WERI-Rb-1 (cell line): ENCODE results near the gene SP4.
A peak's percentile ranks its signal among the peaks of the same experiment; 100 is the strongest.

Experiments
- DNase-seq: peaks from one replicate; pipeline ENCODE4 v3.0.0-alpha.2; 2020
- H3K27ac ChIP-seq: fragments of 250-450 bp; sonication (Bioruptor Pico); 2 replicates; pipeline ENCODE4 v1.5.1; 2020; ENCODE audit warnings: mild to moderate bottlenecking, moderate library complexity
- H3K27me3 ChIP-seq: fragments of 250-450 bp; sonication (Bioruptor Pico); 2 replicates; pipeline ENCODE4 v1.5.1; 2021; ENCODE audit warnings: mild to moderate bottlenecking, low read depth, moderate library complexity; ENCODE audit not compliant: insufficient read depth, severe bottlenecking
- H3K36me3 ChIP-seq: fragments of 250-450 bp; sonication (Bioruptor Pico); 2 replicates; pipeline ENCODE4 v1.5.1; 2020; ENCODE audit warnings: mild to moderate bottlenecking, moderate library complexity
- H3K4me3 ChIP-seq: 2 replicates; pipeline ENCODE4 v1.5.1; 2011; ENCODE audit warnings: low read depth, mild to moderate bottlenecking, control low read depth, low read length
- H3K9me3 ChIP-seq: fragments of 250-450 bp; sonication (Bioruptor Pico); 2 replicates; pipeline ENCODE4 v1.5.1; 2021; ENCODE audit warnings: mild to moderate bottlenecking, moderate library complexity; ENCODE audit not compliant: severe bottlenecking
- TF ChIP-seq, protein P1 (sequence below): IDR thresholded peaks from 2 replicates; pipeline ENCODE4 v1.5.1; 2011; ENCODE audit warnings: low read depth, mild to moderate bottlenecking, control low read depth, inconsistent platforms, low read length

SP4 gene

DNA sequence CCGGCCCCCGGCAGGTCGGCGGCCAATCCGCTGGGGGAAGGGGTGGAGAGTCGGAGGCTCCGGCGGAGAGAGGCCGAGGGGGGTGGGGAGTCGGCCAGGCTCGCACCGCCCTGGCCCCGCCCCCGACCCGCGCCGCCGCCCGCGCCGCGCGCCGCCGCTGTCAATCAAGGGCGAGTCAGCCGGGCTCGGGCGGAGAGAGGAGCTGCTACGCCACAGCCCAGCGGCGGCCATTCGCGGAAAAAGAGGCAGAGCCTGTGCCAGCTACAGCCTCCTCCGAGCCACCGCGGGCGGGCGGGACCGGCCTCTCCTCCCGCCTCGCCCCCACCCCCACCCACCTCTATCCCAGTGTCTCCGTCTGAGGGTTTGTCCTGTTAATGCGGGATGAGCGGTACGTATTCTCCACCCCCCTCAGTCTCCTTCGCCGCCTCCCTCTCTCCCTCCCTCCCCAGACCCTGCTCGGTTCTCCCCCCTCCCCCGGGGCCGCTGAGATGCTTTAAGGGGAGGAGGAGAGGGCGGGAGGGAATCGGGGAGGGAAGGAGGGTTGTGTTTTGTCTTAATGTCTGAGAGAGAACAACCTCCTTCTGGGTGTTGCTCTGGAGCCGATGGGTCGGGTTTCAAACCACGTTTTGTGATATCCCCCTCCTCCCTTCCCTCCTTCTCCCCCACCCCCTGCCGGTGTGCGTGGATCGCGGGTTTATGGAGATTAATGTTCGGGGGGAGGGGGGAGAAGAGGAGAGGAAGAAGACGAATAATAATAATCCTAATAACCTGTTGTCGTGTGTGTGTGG is at the start of gene SP4:
Gene SP4, plus strand, starts transcription at position 213 of the 788 bp plus-strand sequence. Its CDS starts 169 bp downstream, at position 382.
- peaks cover 13% of the 10 kb centered on the region for H3K36me3 ChIP-seq
- TF ChIP-seq, protein P1, sequence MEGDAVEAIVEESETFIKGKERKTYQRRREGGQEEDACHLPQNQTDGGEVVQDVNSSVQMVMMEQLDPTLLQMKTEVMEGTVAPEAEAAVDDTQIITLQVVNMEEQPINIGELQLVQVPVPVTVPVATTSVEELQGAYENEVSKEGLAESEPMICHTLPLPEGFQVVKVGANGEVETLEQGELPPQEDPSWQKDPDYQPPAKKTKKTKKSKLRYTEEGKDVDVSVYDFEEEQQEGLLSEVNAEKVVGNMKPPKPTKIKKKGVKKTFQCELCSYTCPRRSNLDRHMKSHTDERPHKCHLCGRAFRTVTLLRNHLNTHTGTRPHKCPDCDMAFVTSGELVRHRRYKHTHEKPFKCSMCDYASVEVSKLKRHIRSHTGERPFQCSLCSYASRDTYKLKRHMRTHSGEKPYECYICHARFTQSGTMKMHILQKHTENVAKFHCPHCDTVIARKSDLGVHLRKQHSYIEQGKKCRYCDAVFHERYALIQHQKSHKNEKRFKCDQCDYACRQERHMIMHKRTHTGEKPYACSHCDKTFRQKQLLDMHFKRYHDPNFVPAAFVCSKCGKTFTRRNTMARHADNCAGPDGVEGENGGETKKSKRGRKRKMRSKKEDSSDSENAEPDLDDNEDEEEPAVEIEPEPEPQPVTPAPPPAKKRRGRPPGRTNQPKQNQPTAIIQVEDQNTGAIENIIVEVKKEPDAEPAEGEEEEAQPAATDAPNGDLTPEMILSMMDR: no peak
- no peaks in the 10 kb centered on the region for H3K27me3 ChIP-seq
- H3K27ac ChIP-seq: peak within 1 kb of the TSS; percentile 99
- peak within 1 kb of the TSS; percentile 99 for H3K4me3 ChIP-seq
- no peaks in the 10 kb centered on the region for H3K9me3 ChIP-seq
- peak; percentile 97 for DNase-seq

DNA sequence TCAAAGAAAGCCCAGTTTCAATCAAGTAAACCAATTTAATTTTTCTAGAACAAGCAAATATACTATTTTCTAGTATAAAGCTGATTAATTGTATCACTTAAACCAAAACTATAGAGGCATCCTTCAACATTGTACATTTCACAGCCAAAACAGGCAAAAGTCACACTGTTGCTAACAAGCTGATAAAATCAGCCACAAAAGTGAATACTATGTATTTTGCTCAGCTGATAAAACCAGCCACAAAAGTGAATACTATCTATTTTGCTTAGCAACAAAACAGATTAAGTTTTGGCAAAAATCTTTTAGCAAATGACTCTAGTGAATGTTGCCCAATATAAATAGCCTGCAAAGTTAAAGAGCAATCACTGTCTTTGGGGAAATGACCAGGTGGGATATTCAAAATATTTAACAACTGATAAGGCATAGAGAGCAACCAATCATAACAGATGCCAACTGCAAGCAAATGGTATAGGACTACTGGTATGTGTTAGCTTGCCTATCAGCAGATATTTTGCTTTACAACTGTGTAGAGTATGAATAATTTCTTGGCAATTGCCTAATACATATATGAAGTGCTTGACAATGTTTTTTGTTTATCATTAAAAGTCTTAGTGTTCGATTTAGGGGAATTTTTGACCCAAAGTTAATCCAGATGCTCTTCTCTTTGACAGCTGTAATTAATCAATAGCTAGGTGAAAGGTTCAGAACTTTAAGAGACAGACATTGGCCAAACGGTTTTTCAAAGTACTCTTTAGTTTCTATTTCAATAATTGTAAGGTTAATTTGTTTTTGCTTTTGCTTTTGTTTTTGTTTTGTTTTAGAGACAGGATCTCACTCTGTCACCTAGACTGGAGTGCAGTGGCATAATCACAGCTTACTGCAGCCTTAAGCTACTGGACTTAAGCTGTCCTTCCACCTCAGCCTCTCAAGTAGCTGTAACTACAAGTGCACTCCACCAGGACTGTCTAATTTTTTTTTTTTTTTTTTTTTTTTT is 44.4 kb upstream of the SP4 start:
- Histone ChIP-seq H3K4me3 (no peak overlapping the region), H3K27ac (no peak overlapping the region), H3K9me3 (no peaks in the 10 kb centered on the region), H3K36me3 (no peaks in the 10 kb centered on the region), H3K27me3 (no peaks in the 10 kb centered on the region)
- no peak for DNase-seq
- TF ChIP-seq, protein P1: no peak

DNA sequence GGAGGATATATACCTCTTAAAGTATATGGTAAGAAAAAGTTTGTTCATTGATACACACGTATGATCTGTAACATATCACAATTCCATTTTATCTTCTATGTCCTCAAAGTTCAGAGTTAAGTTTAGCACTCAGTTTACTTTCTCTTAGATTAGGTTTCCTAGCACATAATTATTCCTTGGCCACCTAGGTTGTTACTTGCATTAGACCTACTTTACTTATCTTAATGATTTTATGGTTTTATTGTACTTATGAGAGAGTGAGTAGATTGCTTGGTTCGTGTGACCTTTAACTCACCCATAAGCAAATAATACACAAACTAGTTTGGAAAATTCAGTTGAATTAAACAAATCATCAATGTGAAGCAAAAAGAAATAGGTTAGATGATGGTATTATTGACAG is 33.9 kb upstream of the SP4 start:
- H3K27me3 ChIP-seq: no peaks in the 10 kb centered on the region
- TF ChIP-seq, protein P1: no peak
- no peak for DNase-seq
- H3K36me3 ChIP-seq: no peaks in the 10 kb centered on the region
- H3K9me3 ChIP-seq: no peaks in the 10 kb centered on the region
- H3K4me3 ChIP-seq: no peak overlapping the region
- H3K27ac ChIP-seq: no peak overlapping the region

DNA sequence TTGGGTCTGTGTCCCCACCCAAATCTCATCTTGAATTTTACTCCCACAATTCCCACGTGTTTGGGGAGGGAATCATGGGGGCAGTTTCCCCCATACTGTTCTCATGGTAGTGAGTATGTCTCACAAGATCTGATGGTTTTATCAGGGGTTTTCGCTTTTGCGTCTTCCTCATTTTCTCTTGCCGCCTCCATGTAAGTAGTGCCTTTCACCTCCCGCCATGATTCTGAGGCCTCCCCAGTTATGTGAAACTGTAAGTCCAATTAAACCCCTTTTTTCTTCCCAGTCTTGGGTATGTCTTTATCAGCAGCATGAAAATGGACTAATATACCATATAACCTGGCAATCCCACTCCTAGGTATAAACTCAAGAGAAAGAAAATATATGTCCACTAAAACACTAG is 25.9 kb upstream of the SP4 start:
- no peaks in the 10 kb centered on the region for H3K9me3 ChIP-seq
- no peak overlapping the region for H3K27ac ChIP-seq
- TF ChIP-seq, protein P1: no peak
- no peaks in the 10 kb centered on the region for H3K36me3 ChIP-seq
- DNase-seq: no peak
- H3K4me3 ChIP-seq: no peak overlapping the region
- H3K27me3 ChIP-seq: no peaks in the 10 kb centered on the region

DNA sequence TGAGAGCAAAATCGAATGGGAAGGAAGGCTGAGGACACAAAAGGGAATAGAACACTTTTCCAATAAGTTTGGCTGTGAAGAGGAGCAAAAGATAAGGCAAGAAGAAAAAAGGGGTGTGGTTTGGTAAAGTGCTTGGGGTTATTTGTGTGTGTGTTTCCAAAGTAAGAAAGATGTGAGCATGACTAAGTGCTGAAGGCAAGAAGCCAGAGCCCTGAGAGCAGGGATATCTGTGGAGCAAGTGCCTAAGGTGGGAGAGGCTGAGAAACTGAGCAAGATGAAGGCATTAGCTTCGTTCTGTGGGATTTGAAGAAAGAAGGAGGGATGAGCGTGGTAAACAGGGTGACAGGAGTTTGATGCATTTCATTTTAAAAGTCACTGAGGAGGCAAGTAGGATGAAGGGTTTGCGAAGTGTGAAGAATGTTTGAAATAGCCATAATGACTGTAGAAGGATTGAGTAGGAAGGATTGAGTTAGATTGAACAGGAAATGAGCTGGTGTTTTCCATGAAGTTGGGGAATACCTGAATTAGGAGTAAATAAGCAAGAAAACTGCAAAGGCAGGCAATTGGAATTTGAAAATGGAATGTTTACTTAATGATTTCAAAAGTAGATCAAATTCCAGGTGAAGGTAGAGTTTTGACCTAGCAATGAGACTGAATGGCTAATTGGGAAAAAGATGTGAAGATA is 19.9 kb upstream of the SP4 start:
- no peak overlapping the region for H3K4me3 ChIP-seq
- no peak for DNase-seq
- TF ChIP-seq, protein P1: no peak

More for the DNA sequence above, 19.9 kb upstream of the SP4 start:
- H3K9me3 ChIP-seq: no peaks in the 10 kb centered on the region
- H3K36me3 ChIP-seq: no peaks in the 10 kb centered on the region
- no peak overlapping the region for H3K27ac ChIP-seq
- no peaks in the 10 kb centered on the region for H3K27me3 ChIP-seq
